A549 treated with CpdA at 1 μM for 4 hours (cell line): ENCODE data around the gene GLCE. TPM values are rescaled to one million over a fixed set of nuclear protein-coding genes. Genes with fewer than 3 reads are reported as not detected.

ENCODE experiments used
- total RNA-seq: library from RNA; stranded (reverse); fragments of 200-300 nt; extraction: Qiagen RNA extraction; gene quantifications from 5 replicates; pipeline ENCODE4 v1.2.3, GENCODE V29; 2022; ENCODE audit warnings: low read depth

GLCE gene
- total RNA-seq: 21.6 to 24.8 TPM (median 22.2 TPM) in 5 replicates

GRCh38 chr15:69160141-69160993, at the start of gene GLCE:
TSS of gene GLCE (plus strand) at chr15:69160635. CDS start at chr15:69255807, 95,172 bp downstream.

GRCh38 chr15:69298697-69299441, 138.4 kb downstream of the GLCE start, which contains the start of gene PAQR5:
TSS of gene PAQR5 (plus strand) at chr15:69298912. CDS start at chr15:69360081, 61,169 bp downstream.

Other genes with a start within 250 kb of the GLCE start
- gene SPESP1, start 230.1 kb upstream of the GLCE start, total RNA-seq: not detected in 5 replicates
- 0.27 to 0.38 TPM (median 0.31 TPM) in 5 replicates for gene NOX5, start 145.9 kb upstream of the GLCE start, total RNA-seq
- 98.3 to 125 TPM (median 117 TPM) in 5 replicates for gene PAQR5, start 138.3 kb downstream of the GLCE start, total RNA-seq